GM12892 (cell line): ENCODE results near the gene ZNF385A.
"Not testable (repeated sequence)": the region's sequence is repeated elsewhere in the genome, so short reads cannot be mapped to it uniquely, and the experiment has no call there.

Experiments
- POLR2A ChIP-seq: IDR thresholded peaks from 2 replicates; pipeline ENCODE4 v1.6.1; 2011; ENCODE audit warnings: low read depth, low read length, control low read depth
- POLR2AphosphoS5 ChIP-seq: IDR thresholded peaks from 2 replicates; pipeline ENCODE4 v1.6.1; 2011; ENCODE audit warnings: low read depth, low read length, control low read depth
- TAF1 ChIP-seq: IDR thresholded peaks from 2 replicates; pipeline ENCODE4 v1.6.1; 2011; ENCODE audit warnings: low read depth, mild to moderate bottlenecking, control low read depth, low read length, borderline replicate concordance

DNA sequence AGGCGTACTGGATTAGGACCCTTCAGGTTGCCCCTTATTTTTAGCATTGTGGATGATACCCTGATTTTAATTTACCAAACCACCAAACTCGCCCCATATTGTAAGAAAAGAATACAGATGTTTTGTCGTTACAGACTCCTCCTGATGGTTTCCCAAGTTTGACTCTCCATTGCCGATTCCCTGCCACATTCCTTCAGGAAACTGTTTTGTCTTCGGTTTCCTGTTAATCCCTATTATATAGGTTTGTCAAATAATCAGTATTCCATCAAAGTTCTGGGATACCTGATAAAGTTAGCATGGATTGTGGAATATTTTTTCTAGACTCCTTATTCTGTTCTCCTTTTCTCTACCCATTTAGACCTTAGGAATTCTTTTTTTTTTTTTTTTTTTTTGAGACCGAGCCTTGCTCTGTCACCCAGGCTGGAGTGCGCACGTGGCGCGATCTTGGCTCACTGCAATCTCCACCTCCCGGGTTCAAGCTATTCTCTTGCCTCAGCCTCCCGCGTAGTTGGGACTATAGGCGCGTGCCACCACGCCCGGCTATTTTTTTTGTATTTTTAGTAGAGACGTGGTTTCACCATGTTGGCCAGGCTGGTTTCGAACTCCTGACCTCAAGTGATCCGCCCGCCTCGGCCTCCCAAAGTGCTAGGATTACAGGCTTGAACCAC, 59.0 kb downstream of the ZNF385A start:
- TF ChIP-seq POLR2AphosphoS5, TAF1, POLR2A: not testable (repeated sequence)
